Measurements from ENCODE around the gene BHMT2.

The BHMT2 gene

GRCh38 chr5:79069488-79070349, at the start of gene BHMT2, which contains the start of gene DMGDH:
TSS of gene BHMT2 (plus strand) at chr5:79069767. CDS start at chr5:79069783, 16 bp downstream.
TSS of gene DMGDH (minus strand) at chr5:79069674. CDS start at chr5:79069620, 54 bp downstream.
- DNase-seq (ENCODE audit: low spot score): no peak
- in situ Hi-C loops (cut with MboI; ENCODE audit: low pct_unique_long_range_greater_than_20kb, low sequenced_read_pairs, unreplicated experiment): no loop called here

DNA sequence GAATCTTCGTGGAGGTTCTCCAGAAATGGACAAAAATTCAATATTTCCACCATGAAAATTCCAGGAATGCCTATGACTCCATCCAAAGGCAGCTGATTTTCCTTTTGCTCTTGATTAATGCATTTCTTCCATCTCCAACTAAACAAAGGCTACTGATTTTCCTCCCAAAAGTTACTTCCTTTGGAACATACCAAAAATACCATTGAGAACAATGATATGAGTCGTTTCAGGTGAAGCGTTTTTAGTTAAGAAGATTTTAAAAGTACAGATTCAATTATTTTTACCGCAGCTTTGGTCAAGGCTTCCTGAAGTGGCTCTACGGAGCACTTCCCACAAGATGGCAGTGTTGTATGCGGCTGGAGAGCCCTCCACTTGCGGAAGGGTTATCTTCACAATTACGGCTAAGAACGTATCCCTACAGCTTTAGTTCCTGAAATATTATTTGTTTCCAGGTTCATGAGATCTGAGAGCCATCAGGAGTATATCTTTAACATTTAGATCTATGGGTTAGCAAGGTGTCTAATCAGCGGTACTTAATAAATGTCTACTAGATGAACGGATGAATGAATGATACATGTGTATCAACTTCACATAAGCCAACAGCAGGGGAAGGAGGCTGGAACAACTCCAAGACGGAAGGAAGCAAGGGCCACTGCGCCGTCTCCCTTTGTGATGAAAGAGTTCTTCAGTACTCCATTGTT, 48.6 kb upstream of the BHMT2 start:
- TF ChIP-seq CTCF (IDR thresholded peaks at IDR 0.05; ENCODE audit: extremely low read depth, insufficient read depth, missing control alignments): peak; percentile 77
- in situ Hi-C loops (cut with MboI; ENCODE audit: low pct_unique_long_range_greater_than_20kb, low sequenced_read_pairs, unreplicated experiment): loop anchor here (25.0 kb wide), 1 partner anchor 441 kb away; no protein-coding TSS in a partner anchor
- peak; percentile 43 for DNase-seq (ENCODE audit: low spot score)

More at GRCh38 chr5:79069488-79070349, at the start of gene BHMT2, which contains the start of gene DMGDH:
- TF ChIP-seq CTCF (IDR thresholded peaks at IDR 0.05; ENCODE audit: extremely low read depth, insufficient read depth, missing control alignments): no peak

DNA sequence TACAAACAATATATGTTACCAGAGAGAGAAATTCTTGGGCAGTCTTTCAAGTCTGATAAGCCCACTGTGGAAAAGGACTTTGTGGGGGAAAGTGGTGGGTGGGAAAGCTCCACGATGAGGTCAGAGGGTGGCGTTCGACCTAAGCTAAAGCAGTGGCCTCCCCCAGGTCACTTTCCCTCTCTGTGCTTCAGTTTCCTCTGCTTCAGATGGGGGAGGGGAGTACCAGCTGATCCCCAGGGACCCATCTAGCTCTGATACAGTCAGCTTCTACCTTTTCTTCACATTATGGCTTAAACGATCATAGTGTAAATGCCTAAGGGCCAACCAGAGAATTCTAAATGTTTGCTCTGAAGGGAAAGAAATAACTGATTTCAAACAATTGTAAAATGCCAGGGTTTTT, 47.8 kb upstream of the BHMT2 start:
- TF ChIP-seq CTCF (IDR thresholded peaks at IDR 0.05; ENCODE audit: extremely low read depth, insufficient read depth, missing control alignments): no peak
- in situ Hi-C loops (cut with MboI; ENCODE audit: low pct_unique_long_range_greater_than_20kb, low sequenced_read_pairs, unreplicated experiment): loop anchor here (25.0 kb wide), 1 partner anchor 441 kb away; no protein-coding TSS in a partner anchor
- no peak for DNase-seq (ENCODE audit: low spot score)

DNA sequence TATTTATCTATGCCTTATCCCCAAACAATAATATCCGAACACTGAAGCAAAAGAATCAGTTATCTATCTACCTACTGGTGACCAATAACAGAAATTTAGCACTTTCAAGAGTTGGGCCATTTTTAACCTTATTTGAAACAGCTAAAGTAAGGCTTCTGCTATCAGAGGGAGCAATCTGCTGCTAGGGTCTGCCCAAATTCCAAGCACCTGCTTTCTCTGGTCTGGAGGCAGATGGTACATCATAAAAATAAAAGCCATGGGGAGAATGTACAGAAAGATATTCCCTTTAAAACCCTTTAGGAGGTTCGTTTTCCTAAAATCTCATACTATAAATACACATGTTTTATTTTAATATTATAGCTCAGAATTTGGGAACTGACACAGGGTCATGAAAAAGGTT, 46.8 kb upstream of the BHMT2 start:
- in situ Hi-C loops (cut with MboI; ENCODE audit: low pct_unique_long_range_greater_than_20kb, low sequenced_read_pairs, unreplicated experiment): loop anchor here (25.0 kb wide), 1 partner anchor 440 kb away; no protein-coding TSS in a partner anchor
- TF ChIP-seq CTCF (IDR thresholded peaks at IDR 0.05; ENCODE audit: extremely low read depth, insufficient read depth, missing control alignments): no peak
- DNase-seq (ENCODE audit: low spot score): no peak

- no peak for DNase-seq (ENCODE audit: low spot score)
- in situ Hi-C loops (cut with MboI; ENCODE audit: low pct_unique_long_range_greater_than_20kb, low sequenced_read_pairs, unreplicated experiment): loop anchor here (25.0 kb wide), 1 partner anchor 439 kb away; no protein-coding TSS in a partner anchor
These were observed 46.2 kb upstream of the BHMT2 start for GRCh38 chr5:79023348-79023747.

More at GRCh38 chr5:79023348-79023747, 46.2 kb upstream of the BHMT2 start:
- no peak for TF ChIP-seq CTCF (IDR thresholded peaks at IDR 0.05; ENCODE audit: extremely low read depth, insufficient read depth, missing control alignments)
